Measurements from ENCODE around the gene FRZB. TPM values are rescaled to one million over a fixed set of nuclear protein-coding genes. Genes with fewer than 3 reads are reported as not detected.

FRZB gene
- total and polyA plus RNA-seq, 2 of the 13 experiments (the other 11 are each of a cell fraction or from before 2014, with no cell fraction given), result 0.04 to 1.2 TPM

GRCh38 chr2:182814380-182814779, 52.1 kb downstream of the FRZB start:
- in situ Hi-C loops (cut with HindIII; ENCODE audit: extremely low pct_ligation_motif_present, low pct_unique_long_range_greater_than_20kb), result no loop called here
- H3K36me3 ChIP-seq (replicated peaks in 1 of 2; ENCODE audit: control insufficient read depth in 1 of 2, insufficient read depth in 2 of 2, low read length in 2 of 2), result no peaks in the 10 kb centered on the region
- peak overlapping the region; percentile 13 for H2AFZ ChIP-seq (ENCODE audit: low read length)
- ATAC-seq, result peak; percentile 69; the same call in 2 of the 3 replicates
- peaks cover 34% of the 10 kb centered on the region for H3K4me1 ChIP-seq (ENCODE audit: insufficient read depth, low read length)
- POLR2A ChIA-PET, result no interaction called here
- peak overlapping the region; percentile 26 for H3K27ac ChIP-seq (ENCODE audit: extremely low read length, insufficient read depth, low read length)
- 42% methylated on average over 6 of the region's 6 CpGs for WGBS (ENCODE audit: low lambda C conversion rate)
- no peak overlapping the region for H3K9ac ChIP-seq (ENCODE audit: insufficient read depth, low read depth, low read length)
- H3K27me3 ChIP-seq (ENCODE audit: control insufficient read depth in 1 of 2, insufficient read depth in 2 of 2, low read length in 2 of 2), result no peaks in the 10 kb centered on the region
- DNase-seq (ENCODE audit: low spot score), result no peak
- no TSS peak for BruUV-seq (replicated peaks)
- CTCF ChIA-PET (ENCODE audit: low intra/inter-chr PET ratio, low total read pairs), result no interaction called here
- FAIRE-seq, result no peak
- no peaks in the 10 kb centered on the region for H3K79me2 ChIP-seq (ENCODE audit: insufficient read depth, low read length)
- H4K20me1 ChIP-seq (ENCODE audit: insufficient read depth, low read length), result no peaks in the 10 kb centered on the region
- intact Hi-C loops (cut with micrococcal nuclease; ENCODE audit: unreplicated experiment), result no loop called here
- no peak overlapping the region for H3K4me3 ChIP-seq (replicated peaks in 1 of 3; ENCODE audit: insufficient read depth in 1 of 3, low read depth in 2 of 3, low read length in 3 of 3)
- H3K4me2 ChIP-seq (ENCODE audit: low read depth, low read length), result peak overlapping the region; percentile 62
- H3K9me3 ChIP-seq (ENCODE audit: low read length), result no peaks in the 10 kb centered on the region
- TF ChIP-seq FOXP4 (CRISPR knock-in tag; IDR thresholded peaks at IDR 0.05) (no peak), ZFP41 (CRISPR knock-in tag; IDR thresholded peaks at IDR 0.05; ENCODE audit: borderline replicate concordance) (no peak), GABPA (IDR thresholded peaks at IDR 0.05; ENCODE audit: low read depth, low read length) (no peak), GABPA (CRISPR knock-in tag; IDR thresholded peaks at IDR 0.05; ENCODE audit: low read depth) (no peak), ZBTB39 (CRISPR knock-in tag; IDR thresholded peaks at IDR 0.05) (0 out of 2 replicates have a peak, but pooled peaks have one; percentile 32), IRX3 (CRISPR knock-in tag; IDR thresholded peaks at IDR 0.05; ENCODE audit: borderline replicate concordance, low read depth) (no peak), ZNF30 (CRISPR knock-in tag; IDR thresholded peaks at IDR 0.05) (0 out of 2 replicates have a peak, but pooled peaks have one; percentile 43), NR0B2 (CRISPR knock-in tag; IDR thresholded peaks at IDR 0.05) (no peak), ZNF609 (CRISPR knock-in tag; IDR thresholded peaks at IDR 0.05; ENCODE audit: borderline replicate concordance) (no peak), ZBTB25 (CRISPR knock-in tag; IDR thresholded peaks at IDR 0.05) (no peak), HNRNPLL (IDR thresholded peaks at IDR 0.05; ENCODE audit: low read depth, low read length, poor library complexity, severe bottlenecking) (no peak), MATR3 (CRISPR knock-in tag; IDR thresholded peaks at IDR 0.05) (no peak)

All from HepG2 (cell line).